Prostate gland (tissue), 2 donors: Measurements from ENCODE around the gene SLC44A5. TPM values are rescaled to one million over a fixed set of nuclear protein-coding genes. Genes with fewer than 3 reads are reported as not detected.

ENCODE experiments used
- DNase-seq: peaks from one replicate; pipeline ENCODE4 v3.0.0-alpha.2; 2019; ENCODE audit warnings: low spot score
- H3K27ac ChIP-seq, 2 donors: fragments of 200-600 bp; sonication (generic); 2 replicates each; pipeline ENCODE4 v1.5.1; 2017 to 2019
- H3K27me3 ChIP-seq: fragments of 200-600 bp; sonication (generic); replicated peaks from 2 replicates; pipeline ENCODE4 v1.5.1; 2019; ENCODE audit not compliant: insufficient read depth
- H3K36me3 ChIP-seq, 2 donors: fragments of 200-600 bp; sonication (generic); 1 replicate in 1 of 2; 2 replicates in 1 of 2; pipeline versions ENCODE4 v1.5.1 to v1.8.1; 2017 to 2019
- H3K4me1 ChIP-seq: fragments of 200-600 bp; sonication (generic); replicated peaks from 2 replicates; pipeline ENCODE4 v1.5.1; 2019
- H3K4me3 ChIP-seq, 2 donors: fragments of 200-600 bp; sonication (generic); 2 replicates each; pipeline ENCODE4 v1.5.1; 2017 to 2019
- H3K9me3 ChIP-seq: fragments of 200-600 bp; sonication (generic); 2 replicates; pipeline ENCODE4 v1.5.1; 2017
- POLR2A ChIP-seq: fragments of 450-650 bp; IDR thresholded peaks from one replicate; pipeline ENCODE4 v1.6.1; 2016; ENCODE audit warnings: antibody characterized with exemption, mild to moderate bottlenecking
- POLR2AphosphoS5 ChIP-seq: sonication (generic); formaldehyde crosslinking; IDR thresholded peaks from one replicate; pipeline ENCODE4 v1.6.1; 2017; ENCODE audit warnings: antibody characterized with exemption
- WGBS: methylation state at CpG from one replicate; pipeline ENCODE4 v1.1.5; 2018; 5-methylcytosine and 5-hydroxymethylcytosine counted together
- intact Hi-C: fragments of 100-400 bp; cut with DNase I; formaldehyde crosslinking; loops from one replicate; pipeline ENCODE4 v1.14.2; 2022
- total RNA-seq, 2 donors: library from RNA; depleted of rRNA; stranded (reverse); fragments of >200 nt; gene quantifications; one replicate each; pipeline ENCODE4 v1.1.0, GENCODE V29; 2016
- TF ChIP-seq, protein P1 (sequence below), 4 experiments: fragments of 200-600 bp in 2 of 4; fragments of 450-650 bp in 2 of 4; sonication (generic) in 2 of 4; IDR thresholded peaks; 1 replicate in 3 of 4; 2 replicates in 1 of 4; pipeline ENCODE4 v1.5.1; 2016 to 2019; ENCODE audit warnings: antibody characterized with exemption in 4 of 4, mild to moderate bottlenecking in 2 of 4, moderate library complexity in 2 of 4

SLC44A5 gene
- total RNA-seq, 2 donors from 2014 or later: 0.57 to 3.3 TPM

DNA sequence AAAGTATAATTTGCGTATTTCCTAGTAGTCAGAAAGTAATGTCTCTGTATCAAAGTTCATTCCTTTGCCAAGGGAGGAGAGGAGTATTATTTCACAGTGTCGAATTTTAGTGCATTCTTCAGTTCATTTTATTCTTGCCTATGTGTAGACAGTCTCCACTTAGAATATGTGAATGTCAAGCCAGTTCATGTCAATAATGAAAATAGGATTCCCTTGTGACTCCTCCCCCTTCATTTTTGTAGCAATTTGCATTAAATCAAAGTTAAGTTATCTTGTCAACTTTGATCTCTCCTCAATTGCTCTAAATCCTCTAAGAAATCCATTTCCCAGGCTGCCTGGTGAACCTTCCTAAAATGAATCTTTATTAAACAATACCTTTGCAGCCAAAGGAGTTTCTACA, 179.1 kb downstream of the SLC44A5 start:
- no peaks in the 10 kb centered on the region for H3K4me1 ChIP-seq
- no peak overlapping the region for H3K4me3 ChIP-seq
- 68% methylated on average over 2 of the region's 2 CpGs for WGBS
- DNase-seq: no peak
- intact Hi-C loops: no loop called here
- H3K27me3 ChIP-seq: no peaks in the 10 kb centered on the region
- no peaks in the 10 kb centered on the region for H3K36me3 ChIP-seq
- TF ChIP-seq POLR2A: no peak
- no peak for TF ChIP-seq POLR2AphosphoS5
- TF ChIP-seq, protein P1, sequence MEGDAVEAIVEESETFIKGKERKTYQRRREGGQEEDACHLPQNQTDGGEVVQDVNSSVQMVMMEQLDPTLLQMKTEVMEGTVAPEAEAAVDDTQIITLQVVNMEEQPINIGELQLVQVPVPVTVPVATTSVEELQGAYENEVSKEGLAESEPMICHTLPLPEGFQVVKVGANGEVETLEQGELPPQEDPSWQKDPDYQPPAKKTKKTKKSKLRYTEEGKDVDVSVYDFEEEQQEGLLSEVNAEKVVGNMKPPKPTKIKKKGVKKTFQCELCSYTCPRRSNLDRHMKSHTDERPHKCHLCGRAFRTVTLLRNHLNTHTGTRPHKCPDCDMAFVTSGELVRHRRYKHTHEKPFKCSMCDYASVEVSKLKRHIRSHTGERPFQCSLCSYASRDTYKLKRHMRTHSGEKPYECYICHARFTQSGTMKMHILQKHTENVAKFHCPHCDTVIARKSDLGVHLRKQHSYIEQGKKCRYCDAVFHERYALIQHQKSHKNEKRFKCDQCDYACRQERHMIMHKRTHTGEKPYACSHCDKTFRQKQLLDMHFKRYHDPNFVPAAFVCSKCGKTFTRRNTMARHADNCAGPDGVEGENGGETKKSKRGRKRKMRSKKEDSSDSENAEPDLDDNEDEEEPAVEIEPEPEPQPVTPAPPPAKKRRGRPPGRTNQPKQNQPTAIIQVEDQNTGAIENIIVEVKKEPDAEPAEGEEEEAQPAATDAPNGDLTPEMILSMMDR (IDR thresholded peaks at IDR 0.05): no peak
- no peaks in the 10 kb centered on the region for H3K9me3 ChIP-seq
- no peak overlapping the region for H3K27ac ChIP-seq

DNA sequence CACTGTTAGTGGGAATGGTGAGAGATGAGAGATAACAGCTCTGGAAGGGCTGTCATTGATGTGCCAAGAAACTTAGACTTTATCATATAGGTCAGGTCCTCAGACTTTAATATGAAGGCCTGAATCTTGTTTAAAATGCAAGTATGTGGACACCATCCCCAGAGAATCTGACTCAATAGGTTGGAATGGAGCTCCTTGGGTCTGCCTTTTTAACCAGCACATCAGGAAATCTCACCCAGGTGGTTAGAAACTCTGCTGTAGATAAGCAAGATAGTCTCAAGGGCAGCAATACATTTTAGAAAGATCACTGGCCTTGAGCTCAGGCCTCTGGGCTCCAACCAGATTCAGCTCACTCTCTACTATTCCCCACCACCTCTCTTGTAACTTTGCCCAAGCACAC, 180.4 kb downstream of the SLC44A5 start:
- no peaks in the 10 kb centered on the region for H3K9me3 ChIP-seq
- DNase-seq: no peak
- TF ChIP-seq POLR2AphosphoS5: no peak
- TF ChIP-seq POLR2A: no peak
- H3K27ac ChIP-seq: no peak overlapping the region
- no peaks in the 10 kb centered on the region for H3K27me3 ChIP-seq
- H3K4me3 ChIP-seq: no peak overlapping the region
- no peaks in the 10 kb centered on the region for H3K36me3 ChIP-seq
- H3K4me1 ChIP-seq: no peaks in the 10 kb centered on the region
- intact Hi-C loops: no loop called here

DNA sequence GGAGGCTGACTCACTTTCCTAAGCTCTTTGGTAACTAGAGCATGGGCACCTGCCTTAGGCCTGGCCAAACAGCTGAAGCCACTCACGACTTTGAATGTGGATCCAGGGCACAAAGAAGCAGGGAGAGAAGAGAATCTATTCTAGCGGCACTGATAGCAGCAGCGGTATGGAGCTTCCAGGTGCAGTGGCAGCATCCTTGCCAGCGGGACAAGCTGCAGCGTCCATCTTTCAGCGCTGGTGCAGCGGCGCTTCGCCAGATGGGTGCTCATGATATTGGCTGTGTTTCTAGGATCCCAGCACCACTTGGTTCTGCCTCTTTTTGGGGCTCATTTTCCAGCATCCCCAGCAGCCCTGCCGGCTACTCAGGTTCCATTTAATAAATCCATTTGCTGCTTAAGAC, 184.2 kb downstream of the SLC44A5 start:
- H3K27me3 ChIP-seq: no peaks in the 10 kb centered on the region
- no peak overlapping the region for H3K27ac ChIP-seq
- intact Hi-C loops: no loop called here
- no peaks in the 10 kb centered on the region for H3K4me1 ChIP-seq
- TF ChIP-seq POLR2A: no peak
- TF ChIP-seq POLR2AphosphoS5: no peak
- TF ChIP-seq, protein P1 (IDR thresholded peaks at IDR 0.05): no peak
- no peak for DNase-seq
- WGBS: 91% methylated on average over 10 of the region's 10 CpGs
- no peak overlapping the region for H3K4me3 ChIP-seq
- H3K36me3 ChIP-seq: no peaks in the 10 kb centered on the region
- no peaks in the 10 kb centered on the region for H3K9me3 ChIP-seq

DNA sequence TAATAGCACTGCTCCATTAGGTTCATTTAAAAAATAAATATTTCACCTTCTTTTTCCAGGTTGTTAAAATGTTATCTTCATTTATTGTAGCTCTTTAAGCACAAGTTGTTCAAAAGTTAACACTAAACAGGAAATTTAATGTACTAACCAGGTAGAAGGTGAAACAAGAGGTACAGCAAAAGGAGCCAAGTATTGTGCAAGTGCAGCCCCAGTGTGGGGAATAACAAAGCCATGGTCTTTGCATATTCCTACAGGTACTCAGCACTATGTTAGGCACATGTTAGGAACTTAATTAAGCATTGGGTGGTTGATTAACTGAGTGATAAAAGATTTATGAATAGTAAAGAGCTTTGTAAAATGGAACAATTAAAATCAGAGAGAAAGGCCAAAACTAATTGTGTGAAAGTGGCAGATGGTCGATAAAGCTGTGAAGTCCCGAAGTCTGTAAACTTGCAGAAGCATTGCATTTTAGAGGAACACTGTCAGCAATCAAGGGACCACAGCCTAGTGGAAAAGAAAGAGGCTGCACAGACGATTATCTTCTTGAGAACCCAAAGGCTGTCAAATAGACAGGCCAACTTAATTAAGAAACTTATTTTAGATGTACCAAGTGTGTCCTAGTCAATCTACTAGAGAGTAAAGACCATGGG, 185.8 kb downstream of the SLC44A5 start:
- Histone ChIP-seq H3K36me3 (no peaks in the 10 kb centered on the region), H3K9me3 (no peaks in the 10 kb centered on the region), H3K4me1 (no peaks in the 10 kb centered on the region), H3K27ac (no peak overlapping the region), H3K27me3 (no peaks in the 10 kb centered on the region), H3K4me3 (no peak overlapping the region)
- no peak for DNase-seq
- 85% methylated on average over 3 of the region's 3 CpGs for WGBS
- TF ChIP-seq POLR2A (no peak), POLR2AphosphoS5 (no peak)
- TF ChIP-seq, protein P1 (IDR thresholded peaks at IDR 0.05): no peak
- intact Hi-C loops: no loop called here

DNA sequence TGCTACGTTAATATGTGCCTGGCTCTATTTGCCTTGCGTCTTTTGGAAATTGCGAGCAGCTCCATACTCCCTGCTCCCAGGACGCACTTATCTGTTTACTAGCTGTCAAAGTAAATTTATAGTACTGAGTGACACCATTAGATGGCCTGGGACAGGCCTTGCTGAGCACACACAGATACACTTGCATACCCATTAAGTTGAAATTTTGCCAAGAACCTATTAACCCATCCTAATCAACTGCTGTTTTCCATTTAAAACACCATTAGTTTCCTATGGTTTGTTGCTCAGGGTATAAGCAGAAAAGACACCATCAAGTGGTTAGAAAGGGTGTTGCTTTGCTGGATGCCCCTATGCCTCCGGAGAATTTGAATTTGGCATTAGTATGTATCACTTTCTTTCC, 187.3 kb downstream of the SLC44A5 start:
- 36% methylated on average over 5 of the region's 5 CpGs for WGBS

More for the DNA sequence above, 187.3 kb downstream of the SLC44A5 start:
- no peak for DNase-seq
- intact Hi-C loops: no loop called here
- H3K27me3 ChIP-seq: no peaks in the 10 kb centered on the region
- no peaks in the 10 kb centered on the region for H3K36me3 ChIP-seq
- TF ChIP-seq, protein P1 (IDR thresholded peaks at IDR 0.05): no peak
- no peak for TF ChIP-seq POLR2AphosphoS5
- TF ChIP-seq POLR2A: no peak
- H3K4me3 ChIP-seq: no peak overlapping the region
- no peak overlapping the region for H3K27ac ChIP-seq
- no peaks in the 10 kb centered on the region for H3K4me1 ChIP-seq
- no peaks in the 10 kb centered on the region for H3K9me3 ChIP-seq
